ENCODE data around the gene CCDC68.
A peak's percentile ranks its signal among the peaks of the same experiment; 100 is the strongest.
"Not testable (repeated sequence)": the region's sequence is repeated elsewhere in the genome, so short reads cannot be mapped to it uniquely, and the experiment has no call there.

The CCDC68 gene

DNA sequence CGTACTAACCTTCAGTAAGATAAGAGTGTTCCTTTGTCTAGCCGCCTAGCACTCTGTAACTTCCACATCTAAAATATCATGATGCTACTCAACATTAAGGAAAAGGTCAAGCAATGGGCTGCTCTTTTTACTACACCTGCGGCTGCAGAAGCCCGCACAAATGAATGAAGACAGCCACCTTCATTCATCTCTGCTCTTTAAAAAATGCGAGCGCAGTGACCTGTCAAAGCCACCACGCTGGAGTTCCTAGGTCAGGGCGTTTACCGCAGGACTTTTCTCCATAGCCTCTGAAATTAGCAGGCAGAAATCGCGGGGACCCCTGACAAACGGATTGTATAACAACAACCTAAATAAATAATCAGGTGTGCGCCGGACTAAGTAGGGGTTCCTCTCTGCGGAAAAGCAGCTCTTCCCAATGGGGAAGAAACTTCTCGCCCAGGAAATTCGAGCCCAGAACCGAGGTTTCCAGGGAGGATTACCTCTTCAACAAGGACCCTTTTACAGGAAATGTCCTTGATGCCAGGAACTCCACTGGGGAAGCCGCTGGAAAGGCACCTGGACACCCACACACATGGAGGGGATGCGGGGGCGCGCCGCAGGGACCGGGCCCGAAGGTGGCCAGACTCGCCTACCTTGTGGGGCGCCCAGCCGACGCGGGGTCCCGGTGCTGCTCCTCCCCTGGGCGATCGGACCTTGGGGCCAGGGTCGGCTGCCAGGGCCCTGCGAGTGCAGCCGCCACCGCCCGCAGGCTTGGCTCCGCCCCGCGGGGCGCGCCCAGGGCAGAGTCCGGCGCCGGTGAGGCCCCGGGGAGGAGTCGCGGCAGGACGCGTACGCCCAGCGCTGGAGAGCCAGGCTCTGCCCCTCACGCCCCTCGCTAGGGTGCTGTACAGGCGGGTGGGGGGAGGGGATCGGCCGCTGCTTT is at the start of gene CCDC68:
Gene CCDC68, minus strand, starts transcription at position 758 of the 922 bp plus-strand sequence. CDS start 16,670 bp downstream, outside the sequence.
- DNase-seq (ENCODE audit: low spot score) = no peak

GRCh38 chr18:55007602-55008001 is 48.3 kb upstream of the CCDC68 start:
- DNase-seq (ENCODE audit: low spot score) = no peak

GRCh38 chr18:55003695-55004094 is 44.4 kb upstream of the CCDC68 start:
- no peak for DNase-seq (ENCODE audit: low spot score)

- DNase-seq (ENCODE audit: low spot score) = no peak
These were observed 43.0 kb upstream of the CCDC68 start for GRCh38 chr18:55002261-55002660.

DNA sequence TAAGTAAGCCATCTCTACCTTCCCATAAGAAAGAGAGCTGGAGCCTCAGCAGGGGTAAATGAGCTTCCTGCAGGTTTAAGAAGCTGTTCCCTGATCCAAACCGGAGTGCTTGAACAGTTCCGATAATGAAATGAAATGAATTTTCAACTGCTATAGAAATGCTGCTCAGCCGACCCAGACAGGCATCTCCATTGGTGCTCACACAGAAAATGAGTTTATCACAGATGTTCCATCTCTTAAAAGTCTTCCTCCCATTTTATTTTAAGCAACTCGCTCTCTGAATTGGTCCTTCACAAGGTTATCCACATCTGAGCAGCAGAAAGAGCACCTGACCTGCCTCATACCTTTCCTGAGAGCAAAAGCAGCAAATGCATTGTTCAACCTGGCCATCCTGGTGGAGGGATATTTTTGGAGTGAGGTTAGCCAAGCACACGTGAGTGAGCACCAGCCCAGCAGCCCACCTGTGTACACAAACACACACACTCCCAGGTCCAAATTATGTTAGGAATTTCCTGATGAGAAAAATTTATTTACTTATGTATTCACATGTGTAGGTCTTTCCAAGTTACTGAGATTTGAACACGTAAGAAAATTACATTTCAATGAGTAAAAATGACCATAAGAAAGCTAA is 42.2 kb upstream of the CCDC68 start:
- DNase-seq (ENCODE audit: low spot score) = no peak

- no peak for DNase-seq (ENCODE audit: low spot score)
These were observed 41.3 kb upstream of the CCDC68 start for GRCh38 chr18:55000529-55000928.

- no peak for DNase-seq (ENCODE audit: low spot score)
These were observed 39.8 kb upstream of the CCDC68 start for GRCh38 chr18:54999016-54999415.

- no peak for DNase-seq (ENCODE audit: low spot score)
These were observed 36.3 kb upstream of the CCDC68 start for GRCh38 chr18:54995421-54996143.

GRCh38 chr18:54991981-54992380 is 32.7 kb upstream of the CCDC68 start:
- no peak for DNase-seq (ENCODE audit: low spot score)

GRCh38 chr18:54984908-54985307 is 25.6 kb upstream of the CCDC68 start:
- DNase-seq (ENCODE audit: low spot score) = no peak

- DNase-seq (ENCODE audit: low spot score) = no peak
These were observed 24.5 kb upstream of the CCDC68 start for GRCh38 chr18:54983791-54984190.

GRCh38 chr18:54983041-54983686 is 23.9 kb upstream of the CCDC68 start:
- DNase-seq (ENCODE audit: low spot score) = peak; percentile 83

GRCh38 chr18:54981076-54981475 is 21.8 kb upstream of the CCDC68 start:
- no peak for DNase-seq (ENCODE audit: low spot score)

GRCh38 chr18:54975598-54975997 is 16.3 kb upstream of the CCDC68 start:
- DNase-seq (ENCODE audit: low spot score) = no peak

DNA sequence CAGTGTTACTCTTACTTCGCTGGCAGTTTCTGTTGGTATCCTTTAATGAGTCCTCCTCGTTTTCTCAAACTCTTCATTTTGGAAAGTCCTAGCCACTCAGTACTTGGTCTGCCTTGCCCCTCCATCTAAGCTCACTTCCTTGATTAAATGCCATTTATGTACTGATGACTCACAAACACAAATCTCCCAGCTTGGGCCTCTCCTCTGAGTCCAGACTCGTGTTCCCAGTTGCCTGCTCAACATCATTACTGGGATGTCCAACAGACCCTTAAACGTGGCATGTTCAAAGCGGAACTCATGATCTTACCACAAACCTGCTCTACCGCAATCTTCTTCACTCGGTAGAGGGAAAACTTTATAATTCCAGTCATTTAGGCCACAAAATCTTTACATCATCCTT is 13.8 kb upstream of the CCDC68 start:
- no peak for DNase-seq (ENCODE audit: low spot score)

DNA sequence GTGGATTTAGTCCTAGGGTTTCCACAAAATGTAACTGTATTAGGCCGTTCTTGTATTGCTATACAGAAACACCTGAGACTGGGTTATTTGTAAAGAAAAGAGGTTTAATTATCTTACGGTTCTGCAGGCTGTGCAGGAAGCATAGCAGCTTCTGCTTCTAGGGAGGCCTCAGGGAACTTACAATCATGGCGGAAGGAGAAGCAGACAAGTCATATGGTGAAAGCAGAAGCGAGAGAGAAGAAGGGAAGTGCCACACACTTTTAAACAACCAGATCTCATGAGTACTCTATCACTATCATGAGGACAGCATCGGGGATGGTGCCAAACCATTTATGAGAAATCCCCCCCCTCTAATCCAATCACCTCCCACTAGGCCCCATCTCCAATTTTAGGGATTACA is 9.5 kb upstream of the CCDC68 start:
- DNase-seq (ENCODE audit: low spot score) = no peak

DNA sequence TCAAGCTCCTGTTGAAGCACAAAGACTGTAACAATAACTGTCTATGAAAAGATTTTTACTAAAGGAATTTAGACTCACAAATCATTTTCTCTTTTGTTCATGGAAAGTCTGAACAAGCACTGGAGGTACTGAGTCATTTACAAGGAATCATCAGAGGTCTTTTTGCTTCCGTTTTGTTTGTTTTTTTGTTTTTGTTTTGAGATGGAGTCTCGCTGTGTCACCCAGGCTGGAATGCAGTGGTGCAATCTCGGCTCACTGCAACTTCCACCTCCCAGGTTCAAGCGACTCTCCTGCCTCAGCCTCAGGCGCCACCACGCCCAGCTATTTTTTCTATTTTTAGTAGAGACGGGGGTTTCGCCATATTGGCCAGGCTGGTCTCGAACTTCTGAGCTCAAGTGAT is 9.0 kb upstream of the CCDC68 start:
- not testable (repeated sequence) for DNase-seq (ENCODE audit: low spot score)

DNA sequence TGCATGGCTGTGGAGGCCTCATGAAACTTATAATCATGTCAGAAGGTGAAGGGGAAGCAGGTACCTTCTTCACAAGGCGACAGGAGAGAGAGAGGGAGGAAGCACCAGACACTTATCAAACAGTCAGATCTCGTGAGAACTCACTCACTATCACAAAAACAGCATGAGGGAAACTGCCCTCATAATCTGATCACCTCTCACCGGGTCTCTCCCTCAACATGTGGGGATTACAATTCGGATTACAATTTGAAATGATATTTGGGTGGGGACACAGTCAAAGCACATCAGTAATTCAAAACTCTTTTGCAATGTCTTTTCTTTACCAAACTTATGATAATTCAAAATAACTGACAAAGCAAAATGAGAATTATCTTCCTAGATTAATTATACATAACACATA is 8.5 kb upstream of the CCDC68 start:
- no peak for DNase-seq (ENCODE audit: low spot score)

DNA sequence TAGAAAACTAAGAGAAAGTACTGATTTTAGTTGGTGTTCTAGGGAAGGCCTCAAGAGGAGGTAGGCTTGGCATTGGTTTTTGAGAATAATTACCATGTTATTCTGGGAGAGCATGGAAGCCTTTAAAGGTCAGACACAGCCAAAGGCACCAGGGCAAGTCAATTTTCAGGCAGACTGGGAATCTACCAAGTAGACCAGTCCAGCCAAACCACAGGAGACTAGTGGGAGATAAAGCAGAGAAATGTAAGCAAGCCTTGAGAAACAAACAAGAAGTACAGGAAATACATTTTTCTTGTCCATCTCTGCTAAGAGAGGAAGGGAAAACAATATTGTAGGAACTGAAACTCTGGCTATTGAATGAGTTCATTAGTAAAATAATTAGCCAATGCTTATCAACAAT is 5.5 kb upstream of the CCDC68 start:
- no peak for DNase-seq (ENCODE audit: low spot score)

DNA sequence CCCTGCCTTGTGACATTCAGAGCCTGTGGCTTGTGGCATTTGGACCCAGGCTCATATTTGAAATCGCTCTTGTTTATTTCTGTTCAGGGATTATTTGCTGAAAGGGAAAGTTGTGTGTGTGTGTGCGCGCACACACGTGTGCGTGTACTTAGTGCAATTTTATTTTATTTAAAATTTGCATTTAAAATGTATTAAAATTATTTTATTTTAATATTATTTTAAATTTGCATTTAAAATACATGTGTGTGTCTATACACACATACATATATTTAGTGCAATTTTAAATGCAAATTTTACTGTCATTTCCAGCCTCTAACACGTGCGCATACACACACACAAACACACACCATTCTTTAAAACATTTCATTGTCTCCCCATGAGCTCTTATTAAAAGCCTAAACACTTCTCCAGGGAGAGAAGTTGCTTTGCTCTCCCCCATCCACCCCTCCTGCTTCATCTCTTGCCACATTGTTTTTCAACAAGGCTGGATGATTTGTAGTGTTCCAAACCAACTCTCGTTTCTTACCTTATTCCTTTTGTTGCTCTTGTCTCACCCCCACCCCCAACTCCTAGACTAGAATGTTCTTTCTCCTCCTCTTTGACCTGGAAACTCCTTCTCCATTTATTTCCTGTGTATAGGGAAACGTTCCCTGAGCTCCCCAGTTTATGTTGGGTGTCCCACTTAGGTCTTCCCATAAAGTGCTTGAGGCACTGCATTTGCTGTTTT is 3.8 kb upstream of the CCDC68 start:
- DNase-seq (ENCODE audit: low spot score) = no peak

DNA sequence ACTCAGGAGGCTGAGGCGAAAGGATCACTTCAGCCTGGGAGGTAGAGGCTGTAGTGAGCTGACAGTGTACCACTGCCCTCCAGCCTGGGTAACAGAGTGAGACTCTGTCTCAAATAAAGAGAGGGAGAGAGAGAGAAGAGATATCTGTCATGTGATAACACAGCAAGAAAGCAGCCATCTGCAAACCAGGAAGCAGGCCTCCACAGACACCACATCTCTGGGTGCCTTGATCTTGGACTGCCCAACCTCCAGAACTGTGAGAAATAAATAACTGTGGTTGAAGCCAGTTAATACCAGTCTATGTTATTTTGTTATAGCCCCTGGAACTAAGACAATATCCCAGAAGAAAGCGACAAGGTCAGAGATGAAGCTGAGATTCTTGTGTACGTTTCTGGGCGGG is 2.6 kb upstream of the CCDC68 start:
- no peak for DNase-seq (ENCODE audit: low spot score)

DNA sequence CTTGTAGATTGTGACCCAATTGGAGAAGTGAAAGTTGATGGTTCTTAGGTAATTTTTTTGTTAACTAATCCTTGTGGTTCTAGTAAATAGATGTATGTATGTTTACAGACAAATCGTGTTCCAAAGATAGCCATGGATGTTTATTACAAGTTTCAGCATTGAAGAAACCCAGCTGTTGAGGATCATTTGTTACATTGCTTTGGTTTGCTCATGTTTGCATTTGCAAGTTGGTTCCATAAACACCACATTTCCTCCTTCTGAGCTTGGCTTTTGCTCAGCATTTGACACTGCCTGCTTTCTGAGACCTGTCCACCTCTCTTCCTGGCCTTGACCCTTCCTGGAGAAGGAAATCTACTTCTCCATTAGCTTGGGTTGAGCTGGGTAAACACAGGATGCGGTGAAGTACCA is 1.8 kb upstream of the CCDC68 start:
- DNase-seq (ENCODE audit: low spot score) = no peak

Measured in NAMALWA (cell line).